PC-3 (cell line): ENCODE results near the gene KCNG1.

Experiments used
- EZH2 ChIP-seq: fragments of 300-600 bp; sonication (generic); IDR thresholded peaks from one replicate; pipeline ENCODE4 v1.6.1; 2017; ENCODE audit warnings: antibody characterized with exemption, mild to moderate bottlenecking, low read length; ENCODE audit not compliant: unreplicated experiment
- EZH2phosphoT487 ChIP-seq: fragments of 300-600 bp; sonication (generic); IDR thresholded peaks from 2 replicates; pipeline ENCODE4 v1.6.1; 2018; ENCODE audit warnings: mild to moderate bottlenecking, antibody characterized with exemption, low read length, borderline replicate concordance
- TF ChIP-seq, protein P1 (sequence below): fragments of 300-600 bp; sonication (generic); conservative IDR thresholded peaks from 2 replicates; pipeline ENCODE4 v1.5.1; 2017; ENCODE audit warnings: antibody characterized with exemption, low read depth, mild to moderate bottlenecking, low read length

DNA sequence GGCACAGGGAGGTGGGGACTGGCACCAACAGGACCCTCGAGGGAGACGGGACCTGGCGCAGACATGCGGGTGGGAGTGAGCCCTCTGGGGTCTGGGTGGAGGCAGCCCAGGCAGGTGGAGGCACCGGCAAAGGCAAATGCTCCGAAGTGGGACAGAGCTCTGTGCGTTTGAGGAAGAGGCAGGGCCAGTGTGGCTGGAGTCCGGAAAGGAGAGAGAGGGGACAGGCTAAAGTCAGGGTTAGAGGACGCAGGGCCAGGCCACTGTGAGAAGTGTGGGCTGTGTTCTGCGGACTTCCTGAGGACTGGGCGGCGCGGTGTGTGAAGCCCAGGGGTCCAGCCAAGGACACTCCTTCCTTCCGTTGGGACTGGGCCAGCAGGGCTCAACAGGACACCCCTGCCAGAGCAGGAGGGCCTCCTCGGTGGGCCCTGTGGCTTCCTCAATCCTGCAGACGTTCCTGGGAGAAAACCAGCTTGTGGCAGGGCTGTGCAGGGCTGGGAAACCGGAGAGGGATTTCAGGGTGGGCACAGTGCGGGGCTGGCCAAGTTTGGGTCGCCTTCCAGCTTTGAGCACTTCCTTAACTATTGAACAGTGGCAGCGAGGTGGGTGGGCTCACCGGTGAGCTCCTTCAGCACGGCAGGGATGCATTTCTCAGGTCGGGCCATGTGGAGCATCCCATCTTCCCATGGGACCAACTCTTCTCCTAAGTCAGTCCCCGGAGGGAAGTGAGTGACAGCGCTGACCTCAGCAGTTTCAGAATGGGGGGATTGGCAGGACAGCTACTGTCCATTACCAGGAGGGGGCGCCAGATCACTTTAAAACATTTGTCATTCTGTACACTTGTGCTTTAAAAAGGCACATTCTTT, 41.8 kb downstream of the KCNG1 start:
- TF ChIP-seq, protein P1, sequence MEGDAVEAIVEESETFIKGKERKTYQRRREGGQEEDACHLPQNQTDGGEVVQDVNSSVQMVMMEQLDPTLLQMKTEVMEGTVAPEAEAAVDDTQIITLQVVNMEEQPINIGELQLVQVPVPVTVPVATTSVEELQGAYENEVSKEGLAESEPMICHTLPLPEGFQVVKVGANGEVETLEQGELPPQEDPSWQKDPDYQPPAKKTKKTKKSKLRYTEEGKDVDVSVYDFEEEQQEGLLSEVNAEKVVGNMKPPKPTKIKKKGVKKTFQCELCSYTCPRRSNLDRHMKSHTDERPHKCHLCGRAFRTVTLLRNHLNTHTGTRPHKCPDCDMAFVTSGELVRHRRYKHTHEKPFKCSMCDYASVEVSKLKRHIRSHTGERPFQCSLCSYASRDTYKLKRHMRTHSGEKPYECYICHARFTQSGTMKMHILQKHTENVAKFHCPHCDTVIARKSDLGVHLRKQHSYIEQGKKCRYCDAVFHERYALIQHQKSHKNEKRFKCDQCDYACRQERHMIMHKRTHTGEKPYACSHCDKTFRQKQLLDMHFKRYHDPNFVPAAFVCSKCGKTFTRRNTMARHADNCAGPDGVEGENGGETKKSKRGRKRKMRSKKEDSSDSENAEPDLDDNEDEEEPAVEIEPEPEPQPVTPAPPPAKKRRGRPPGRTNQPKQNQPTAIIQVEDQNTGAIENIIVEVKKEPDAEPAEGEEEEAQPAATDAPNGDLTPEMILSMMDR = peak; percentile 99
- TF ChIP-seq EZH2 (no peak), EZH2phosphoT487 (no peak)
